ENCODE data around the gene SLC25A44.
"Not testable (repeated sequence)": the region's sequence is repeated elsewhere in the genome, so short reads cannot be mapped to it uniquely, and the experiment has no call there.

The SLC25A44 gene

DNA sequence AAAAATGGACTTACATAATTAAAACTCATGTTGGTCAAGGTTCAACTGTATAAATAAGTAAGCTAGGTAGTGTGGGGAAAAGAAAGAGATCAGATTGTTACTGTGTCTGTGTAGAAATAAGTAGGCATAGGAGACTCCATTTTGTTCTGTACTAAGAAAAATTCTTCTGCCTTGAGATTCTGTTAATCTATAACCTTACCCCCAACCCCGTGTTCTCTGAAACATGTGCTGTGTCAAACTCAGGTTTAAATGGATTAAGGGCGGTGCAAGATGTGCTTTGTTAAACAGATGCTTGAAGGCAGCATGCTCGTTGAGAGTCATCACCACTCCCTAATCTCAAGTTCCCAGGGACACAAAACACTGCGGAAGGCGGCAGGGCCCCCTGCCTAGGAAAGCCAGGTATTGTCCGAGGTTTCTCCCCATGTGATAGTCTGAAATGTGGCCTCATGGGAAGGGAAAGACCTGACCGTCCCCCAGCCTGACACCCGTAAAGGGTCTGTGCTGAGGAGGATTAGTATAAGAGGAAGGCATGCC, 12.4 kb upstream of the SLC25A44 start:
- not testable (repeated sequence) for H3K27me3 ChIP-seq (ENCODE audit: control insufficient read depth in 2 of 2, insufficient read depth in 2 of 2, low read length in 2 of 2); H3K4me3 ChIP-seq (ENCODE audit: low read length in 2 of 2); H3K36me3 ChIP-seq (ENCODE audit: control insufficient read depth in 2 of 2, insufficient read depth in 2 of 2, low read length in 2 of 2); H3K4me1 ChIP-seq (ENCODE audit: control insufficient read depth in 2 of 2, insufficient read depth in 2 of 2, low read length in 2 of 2); H3K9ac ChIP-seq (ENCODE audit: low read depth in 1 of 2, low read length in 2 of 2); H3K27ac ChIP-seq (ENCODE audit: low read depth in 2 of 2, low read length in 2 of 2); H3K9me3 ChIP-seq (ENCODE audit: control insufficient read depth in 2 of 2, low read length in 2 of 2)

DNA sequence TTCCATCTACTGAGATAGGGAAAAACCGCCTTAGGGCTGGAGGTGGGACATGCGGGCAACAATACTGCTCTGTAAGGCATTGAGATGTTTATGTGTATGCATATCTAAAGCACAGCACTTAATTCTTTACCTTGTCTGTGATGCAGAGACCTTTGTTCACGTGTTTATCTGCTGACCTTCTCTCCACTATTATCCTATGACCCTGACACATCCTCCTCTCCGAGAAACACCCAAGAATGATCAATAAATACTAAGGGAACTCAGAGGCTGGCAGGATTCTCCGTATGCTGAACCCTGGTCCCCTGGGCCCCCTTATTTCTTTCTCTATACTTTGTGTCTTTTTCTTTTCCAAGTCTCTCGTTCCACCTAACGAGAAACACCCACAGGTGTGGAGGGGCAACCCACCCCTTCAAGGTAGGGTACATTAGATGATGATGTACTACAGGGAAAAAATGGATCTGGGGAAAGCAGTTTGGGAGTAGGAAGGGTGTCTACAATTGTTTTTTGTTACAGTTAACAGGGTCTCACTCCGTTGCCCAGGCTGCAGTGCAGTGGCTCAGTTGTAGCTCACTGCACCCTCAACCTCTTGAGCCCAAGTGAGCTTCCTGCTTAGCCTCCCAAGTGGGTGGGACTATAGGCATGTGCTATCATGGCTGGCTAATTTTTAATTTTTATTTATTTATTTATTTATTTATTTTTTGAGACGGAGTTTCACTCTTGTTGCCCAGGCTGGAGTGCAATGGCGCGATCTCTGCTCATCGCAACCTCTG, 11.7 kb upstream of the SLC25A44 start:
- not testable (repeated sequence) for H3K9me3 ChIP-seq (ENCODE audit: control insufficient read depth in 2 of 2, low read length in 2 of 2); H3K36me3 ChIP-seq (ENCODE audit: control insufficient read depth in 2 of 2, insufficient read depth in 2 of 2, low read length in 2 of 2); H3K27me3 ChIP-seq (ENCODE audit: control insufficient read depth in 2 of 2, insufficient read depth in 2 of 2, low read length in 2 of 2); H3K27ac ChIP-seq (ENCODE audit: low read depth in 2 of 2, low read length in 2 of 2); H3K4me3 ChIP-seq (ENCODE audit: low read length in 2 of 2); H3K9ac ChIP-seq (ENCODE audit: low read depth in 1 of 2, low read length in 2 of 2); H3K4me1 ChIP-seq (ENCODE audit: control insufficient read depth in 2 of 2, insufficient read depth in 2 of 2, low read length in 2 of 2)

DNA sequence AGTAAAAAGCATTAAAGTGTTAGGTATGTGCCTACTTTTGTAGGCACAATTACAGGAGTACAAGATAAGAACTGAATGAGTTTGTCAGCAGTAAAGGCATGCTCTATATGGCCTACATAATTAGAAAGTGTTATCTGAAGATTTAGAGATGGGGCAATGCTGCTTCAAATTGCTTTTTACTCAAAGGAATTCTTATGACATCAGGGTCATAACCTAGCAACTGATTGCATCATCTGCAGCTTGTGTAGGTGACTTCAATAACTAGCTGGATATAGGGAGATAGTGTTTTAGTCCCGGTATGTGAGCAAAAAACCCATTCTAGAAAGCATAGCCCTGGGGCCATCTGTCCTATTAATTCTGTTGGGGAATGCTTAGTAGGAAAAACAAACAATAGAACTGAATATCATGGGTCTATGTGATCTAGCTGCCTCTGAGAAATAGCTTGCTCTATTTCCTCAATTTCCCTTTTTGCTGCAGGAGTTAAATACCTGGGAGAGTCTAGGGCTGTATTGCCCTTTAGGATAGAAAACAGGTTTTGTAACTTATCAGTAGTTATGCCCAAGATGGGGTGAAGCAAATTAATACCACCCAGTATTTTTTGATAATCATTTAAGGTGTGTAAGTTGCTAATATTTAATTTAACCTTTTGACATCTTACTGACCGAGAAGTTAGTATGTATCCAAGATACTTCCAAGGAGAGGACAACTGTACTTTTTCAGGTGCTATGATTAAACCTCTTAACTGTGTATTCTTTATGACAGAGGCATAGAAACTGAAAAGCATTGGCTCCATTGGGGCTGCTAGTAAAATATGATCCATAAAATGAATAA, 7.3 kb upstream of the SLC25A44 start:
- H3K27ac ChIP-seq (ENCODE audit: low read depth in 2 of 2, low read length in 2 of 2), result not testable (repeated sequence)

DNA sequence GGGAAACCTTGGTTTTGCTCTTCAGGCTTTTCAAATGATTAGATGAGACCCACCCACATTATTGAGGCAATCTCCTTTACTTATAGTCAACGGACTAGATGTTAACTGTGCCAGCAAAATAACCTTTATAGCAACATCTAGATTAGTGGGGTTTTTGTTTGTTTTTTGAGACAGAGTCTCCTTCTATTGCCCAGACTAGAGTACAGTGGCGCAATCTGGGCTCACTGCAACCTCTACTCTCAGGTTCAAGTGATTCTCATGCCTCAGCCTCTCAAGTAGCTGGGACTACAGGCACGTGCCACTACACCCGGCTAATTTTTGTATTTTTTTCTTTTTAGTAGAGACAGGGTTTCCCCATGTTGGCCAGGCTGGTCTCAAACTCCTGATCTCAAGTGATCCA, 3.6 kb upstream of the SLC25A44 start:
- not testable (repeated sequence) for H3K36me3 ChIP-seq (ENCODE audit: control insufficient read depth in 2 of 2, insufficient read depth in 2 of 2, low read length in 2 of 2); H3K9me3 ChIP-seq (ENCODE audit: control insufficient read depth in 2 of 2, low read length in 2 of 2); H3K9ac ChIP-seq (ENCODE audit: low read depth in 1 of 2, low read length in 2 of 2); H3K27ac ChIP-seq (ENCODE audit: low read depth in 2 of 2, low read length in 2 of 2); H3K4me3 ChIP-seq (ENCODE audit: low read length in 2 of 2); H3K27me3 ChIP-seq (ENCODE audit: control insufficient read depth in 2 of 2, insufficient read depth in 2 of 2, low read length in 2 of 2)
- H3K4me1 ChIP-seq (ENCODE audit: control insufficient read depth in 2 of 2, insufficient read depth in 2 of 2, low read length in 2 of 2), result peaks cover 6 to 11% of the 10 kb centered on the region in 2 donors

More for the DNA sequence above, 7.3 kb upstream of the SLC25A44 start:
- not testable (repeated sequence) for H3K9me3 ChIP-seq (ENCODE audit: control insufficient read depth in 2 of 2, low read length in 2 of 2); H3K4me3 ChIP-seq (ENCODE audit: low read length in 2 of 2); H3K9ac ChIP-seq (ENCODE audit: low read depth in 1 of 2, low read length in 2 of 2); H3K27me3 ChIP-seq (ENCODE audit: control insufficient read depth in 2 of 2, insufficient read depth in 2 of 2, low read length in 2 of 2); H3K36me3 ChIP-seq (ENCODE audit: control insufficient read depth in 2 of 2, insufficient read depth in 2 of 2, low read length in 2 of 2); H3K4me1 ChIP-seq (ENCODE audit: control insufficient read depth in 2 of 2, insufficient read depth in 2 of 2, low read length in 2 of 2)

DNA sequence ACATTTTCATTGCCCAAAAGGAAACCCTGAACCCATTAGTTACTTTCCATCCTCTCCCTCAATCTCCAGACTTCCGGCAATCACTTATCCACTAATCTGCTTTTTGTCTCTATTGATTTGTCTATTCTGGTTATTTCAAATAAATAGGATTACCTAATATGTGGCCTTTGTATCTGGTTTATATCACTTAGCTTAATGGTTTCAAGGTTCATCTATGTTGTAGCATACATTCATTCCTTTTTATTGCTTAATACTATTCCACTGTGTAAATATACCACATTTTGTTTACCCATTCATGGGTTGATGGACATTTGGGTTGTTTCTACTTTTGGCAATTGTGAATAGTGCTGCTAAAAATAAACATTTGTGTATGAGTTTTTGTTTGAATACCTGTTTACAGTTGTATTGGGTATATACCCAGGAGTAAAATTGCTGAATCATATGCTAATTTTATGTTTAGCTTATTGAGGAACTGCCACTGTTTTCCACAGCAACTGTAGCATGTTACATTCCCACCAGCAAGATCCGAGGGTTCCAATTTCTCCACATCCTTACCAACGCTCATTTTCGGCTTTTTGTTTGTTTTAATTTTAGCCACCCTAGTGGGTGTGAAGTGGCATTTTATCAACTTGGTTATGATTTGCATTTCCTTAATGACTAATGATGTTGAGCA, 2.5 kb upstream of the SLC25A44 start:
- Histone ChIP-seq H3K27me3 (ENCODE audit: control insufficient read depth in 2 of 2, insufficient read depth in 2 of 2, low read length in 2 of 2) (no peaks in the 10 kb centered on the region), H3K36me3 (ENCODE audit: control insufficient read depth in 2 of 2, insufficient read depth in 2 of 2, low read length in 2 of 2) (peaks cover 7 to 9% of the 10 kb centered on the region in 2 donors), H3K4me3 (ENCODE audit: low read length in 2 of 2) (no peak overlapping the region), H3K4me1 (ENCODE audit: control insufficient read depth in 2 of 2, insufficient read depth in 2 of 2, low read length in 2 of 2) (peaks cover 6 to 11% of the 10 kb centered on the region in 2 donors), H3K9me3 (ENCODE audit: control insufficient read depth in 2 of 2, low read length in 2 of 2) (no peaks in the 10 kb centered on the region), H3K9ac (ENCODE audit: low read depth in 1 of 2, low read length in 2 of 2) (no peak overlapping the region), H3K27ac (ENCODE audit: low read depth in 2 of 2, low read length in 2 of 2) (no peak overlapping the region)

DNA sequence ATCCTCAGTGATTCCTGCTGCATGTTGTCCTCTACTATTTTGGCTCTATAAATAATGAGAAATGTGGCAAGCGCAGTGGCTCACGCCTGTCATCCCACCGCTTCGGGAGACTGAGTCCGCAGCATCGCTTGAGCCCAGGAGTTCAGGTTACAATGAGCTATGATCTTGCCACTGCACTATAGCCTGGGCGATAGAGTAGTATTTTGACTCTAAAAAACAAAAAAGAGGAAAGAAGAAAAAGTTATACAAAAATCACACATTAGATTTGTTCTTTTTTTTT, 756 bp upstream of the SLC25A44 start:
- no peaks in the 10 kb centered on the region for H3K27me3 ChIP-seq (ENCODE audit: control insufficient read depth in 2 of 2, insufficient read depth in 2 of 2, low read length in 2 of 2)
- H3K9me3 ChIP-seq (ENCODE audit: control insufficient read depth in 2 of 2, low read length in 2 of 2), result no peaks in the 10 kb centered on the region
- peak overlapping the region; percentile 66 to 80 for H3K9ac ChIP-seq (ENCODE audit: low read depth in 1 of 2, low read length in 2 of 2)
- peak overlapping the region; percentile 89 to 96 for H3K4me3 ChIP-seq (ENCODE audit: low read length in 2 of 2)
- peak overlapping the region; percentile 50 to 89 for H3K27ac ChIP-seq (ENCODE audit: low read depth in 2 of 2, low read length in 2 of 2)
- peaks cover 10 to 15% of the 10 kb centered on the region in 2 donors for H3K36me3 ChIP-seq (ENCODE audit: control insufficient read depth in 2 of 2, insufficient read depth in 2 of 2, low read length in 2 of 2)
- peaks cover 6 to 11% of the 10 kb centered on the region in 2 donors for H3K4me1 ChIP-seq (ENCODE audit: control insufficient read depth in 2 of 2, insufficient read depth in 2 of 2, low read length in 2 of 2)

DNA sequence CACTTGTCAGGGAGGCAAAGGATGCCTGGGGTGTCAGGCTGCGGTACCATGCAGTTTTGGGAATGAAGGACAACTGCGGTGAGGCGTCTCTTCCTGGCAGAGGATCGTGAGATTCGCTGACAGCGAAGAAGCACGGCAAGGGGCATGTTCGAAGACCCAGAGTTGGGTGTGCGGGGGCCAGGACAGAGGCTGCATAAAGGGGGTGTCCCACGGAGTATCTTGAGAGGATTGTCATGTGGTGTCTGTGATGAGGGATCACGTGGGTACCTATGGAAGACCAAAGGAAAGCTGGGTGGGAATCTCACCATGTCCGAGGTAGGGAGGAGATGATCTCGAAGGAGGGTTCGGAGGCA, 372 bp downstream of the SLC25A44 start:
- peak overlapping the region; percentile 89 to 96 for H3K4me3 ChIP-seq (ENCODE audit: low read length in 2 of 2)
- no peaks in the 10 kb centered on the region for H3K27me3 ChIP-seq (ENCODE audit: control insufficient read depth in 2 of 2, insufficient read depth in 2 of 2, low read length in 2 of 2)
- peak overlapping the region; percentile 34 to 70 for H3K27ac ChIP-seq (ENCODE audit: low read depth in 2 of 2, low read length in 2 of 2)
- peaks cover 6 to 11% of the 10 kb centered on the region in 2 donors for H3K4me1 ChIP-seq (ENCODE audit: control insufficient read depth in 2 of 2, insufficient read depth in 2 of 2, low read length in 2 of 2)
- peaks cover 14 to 15% of the 10 kb centered on the region in 2 donors for H3K36me3 ChIP-seq (ENCODE audit: control insufficient read depth in 2 of 2, insufficient read depth in 2 of 2, low read length in 2 of 2)
- no peaks in the 10 kb centered on the region for H3K9me3 ChIP-seq (ENCODE audit: control insufficient read depth in 2 of 2, low read length in 2 of 2)
- H3K9ac ChIP-seq (ENCODE audit: low read depth in 1 of 2, low read length in 2 of 2), result peak overlapping the region; percentile 72 to 78

DNA sequence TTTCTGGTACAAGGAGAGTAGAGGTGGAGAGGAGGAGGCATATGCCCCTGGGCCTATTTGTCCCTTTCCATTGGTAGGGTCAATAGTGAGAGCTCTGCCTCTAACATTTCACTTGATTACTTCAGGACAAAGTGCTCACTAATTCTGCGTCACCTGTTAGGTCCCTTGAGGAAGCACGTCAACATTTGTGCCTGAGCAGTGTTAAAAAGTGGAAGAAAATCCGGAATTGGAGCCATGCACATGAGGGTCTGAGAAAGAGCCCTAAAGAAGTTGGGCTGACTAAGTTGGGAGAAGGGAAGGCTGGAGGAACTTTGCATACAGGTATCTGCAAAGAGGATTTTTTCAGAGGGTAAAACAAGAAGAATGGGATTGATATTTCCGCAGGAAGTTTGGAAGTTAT, 1.9 kb downstream of the SLC25A44 start:
- H3K36me3 ChIP-seq (ENCODE audit: control insufficient read depth in 2 of 2, insufficient read depth in 2 of 2, low read length in 2 of 2), result peaks cover 25 to 26% of the 10 kb centered on the region in 2 donors
- H3K9ac ChIP-seq (ENCODE audit: low read depth in 1 of 2, low read length in 2 of 2), result no peak overlapping the region
- H3K9me3 ChIP-seq (ENCODE audit: control insufficient read depth in 2 of 2, low read length in 2 of 2), result no peaks in the 10 kb centered on the region
- H3K4me1 ChIP-seq (ENCODE audit: control insufficient read depth in 2 of 2, insufficient read depth in 2 of 2, low read length in 2 of 2), result peaks cover 6 to 11% of the 10 kb centered on the region in 2 donors
- no peaks in the 10 kb centered on the region for H3K27me3 ChIP-seq (ENCODE audit: control insufficient read depth in 2 of 2, insufficient read depth in 2 of 2, low read length in 2 of 2)
- H3K4me3 ChIP-seq (ENCODE audit: low read length in 2 of 2), result peak overlapping the region in 1 of 2 donors; percentile 8
- H3K27ac ChIP-seq (ENCODE audit: low read depth in 2 of 2, low read length in 2 of 2), result no peak overlapping the region

DNA sequence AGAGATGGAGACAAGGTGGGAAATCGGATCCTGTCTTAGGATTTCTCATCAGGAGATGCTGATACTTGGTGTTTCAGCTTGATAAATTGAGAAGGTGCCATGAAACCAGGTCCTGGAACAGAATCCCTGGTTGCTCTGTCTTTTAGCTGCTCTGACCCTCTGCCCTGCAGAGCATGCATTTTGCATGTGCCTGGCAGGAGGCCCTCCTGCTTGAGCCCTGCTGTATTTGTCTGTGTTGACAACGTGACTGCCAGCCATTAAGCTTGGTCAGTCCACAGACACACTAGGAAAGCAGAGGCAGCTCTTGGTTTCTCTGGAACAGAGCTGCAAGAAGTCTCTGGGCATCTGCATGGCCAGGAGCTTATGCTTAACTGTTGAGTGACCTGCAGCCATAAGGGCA, 2.5 kb downstream of the SLC25A44 start:
- H3K9ac ChIP-seq (ENCODE audit: low read depth in 1 of 2, low read length in 2 of 2), result no peak overlapping the region
- peaks cover 6 to 11% of the 10 kb centered on the region in 2 donors for H3K4me1 ChIP-seq (ENCODE audit: control insufficient read depth in 2 of 2, insufficient read depth in 2 of 2, low read length in 2 of 2)
- no peaks in the 10 kb centered on the region for H3K9me3 ChIP-seq (ENCODE audit: control insufficient read depth in 2 of 2, low read length in 2 of 2)
- no peaks in the 10 kb centered on the region for H3K27me3 ChIP-seq (ENCODE audit: control insufficient read depth in 2 of 2, insufficient read depth in 2 of 2, low read length in 2 of 2)
- no peak overlapping the region for H3K27ac ChIP-seq (ENCODE audit: low read depth in 2 of 2, low read length in 2 of 2)
- no peak overlapping the region for H3K4me3 ChIP-seq (ENCODE audit: low read length in 2 of 2)
- peaks cover 25 to 26% of the 10 kb centered on the region in 2 donors for H3K36me3 ChIP-seq (ENCODE audit: control insufficient read depth in 2 of 2, insufficient read depth in 2 of 2, low read length in 2 of 2)

DNA sequence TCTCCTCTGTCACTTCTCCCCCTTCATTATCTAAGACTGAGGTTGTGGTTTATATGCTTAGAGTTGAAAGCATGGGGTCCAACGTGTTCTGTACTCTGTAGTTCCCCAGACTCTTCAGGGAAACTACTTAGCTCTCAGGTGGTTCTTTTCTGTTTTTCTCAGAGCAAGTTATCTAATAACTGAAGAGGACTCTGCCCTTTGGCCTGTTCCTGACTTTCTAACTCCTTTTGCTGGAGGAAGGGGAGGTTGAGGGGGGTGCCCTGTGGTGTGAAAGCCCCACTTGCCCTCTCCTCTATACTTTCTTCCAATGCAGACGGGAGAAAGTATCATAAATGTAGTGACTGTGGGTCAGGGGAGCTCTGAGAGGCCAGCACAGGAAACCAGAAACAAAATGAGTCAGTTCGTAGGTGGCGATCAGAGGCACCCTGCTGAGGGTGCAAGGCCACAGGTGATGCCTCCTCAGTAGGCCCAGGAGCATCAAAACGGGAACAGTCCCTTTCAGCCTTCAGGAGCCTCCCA, 5.0 kb downstream of the SLC25A44 start:
- Histone ChIP-seq H3K27ac (ENCODE audit: low read depth in 2 of 2, low read length in 2 of 2) (no peak overlapping the region), H3K27me3 (ENCODE audit: control insufficient read depth in 2 of 2, insufficient read depth in 2 of 2, low read length in 2 of 2) (no peaks in the 10 kb centered on the region), H3K36me3 (ENCODE audit: control insufficient read depth in 2 of 2, insufficient read depth in 2 of 2, low read length in 2 of 2) (peaks cover 32 to 35% of the 10 kb centered on the region in 2 donors), H3K9me3 (ENCODE audit: control insufficient read depth in 2 of 2, low read length in 2 of 2) (no peaks in the 10 kb centered on the region), H3K4me1 (ENCODE audit: control insufficient read depth in 2 of 2, insufficient read depth in 2 of 2, low read length in 2 of 2) (peaks cover 6% of the 10 kb centered on the region in 2 donors), H3K4me3 (ENCODE audit: low read length in 2 of 2) (no peak overlapping the region), H3K9ac (ENCODE audit: low read depth in 1 of 2, low read length in 2 of 2) (no peak overlapping the region)
